Endometrial microvascular endothelial cells (primary cell): ENCODE results near the gene NPY. TPM values are rescaled to one million over a fixed set of nuclear protein-coding genes. Genes with fewer than 3 reads are reported as not detected.

Source experiments
- in situ Hi-C: cut with HindIII; loops from 2 replicates; pipeline ENCODE4 v1.10.0; 2017; ENCODE audit warnings: low sequenced_read_pairs, low pct_unique_long_range_greater_than_20kb; ENCODE audit errors: inconsistent ontology term
- total RNA-seq: library from RNA; depleted of rRNA; stranded (reverse); fragments of >200 nt; gene quantifications from one replicate; pipeline ENCODE4 v1.2.3, GENCODE V29; 2015; ENCODE audit errors: inconsistent ontology term

The NPY gene
- total RNA-seq, 1 donor from 2014 or later: not detected

GRCh38 chr7:24304494-24305095, 20.6 kb downstream of the NPY start:
- in situ Hi-C loops: no loop called here

GRCh38 chr7:24307326-24307725, 23.3 kb downstream of the NPY start:
- in situ Hi-C loops: no loop called here

- in situ Hi-C loops: no loop called here
These were observed 28.6 kb downstream of the NPY start for GRCh38 chr7:24312588-24312987.

GRCh38 chr7:24313777-24314176, 29.8 kb downstream of the NPY start:
- in situ Hi-C loops: no loop called here

- in situ Hi-C loops: no loop called here
These were observed 32.4 kb downstream of the NPY start for GRCh38 chr7:24316340-24316739.

GRCh38 chr7:24318326-24318725, 34.3 kb downstream of the NPY start:
- in situ Hi-C loops: no loop called here

- in situ Hi-C loops: no loop called here
These were observed 35.2 kb downstream of the NPY start for GRCh38 chr7:24319209-24319608.

- in situ Hi-C loops: no loop called here
These were observed 40.0 kb downstream of the NPY start for GRCh38 chr7:24323961-24324480.

GRCh38 chr7:24325708-24326107, 41.7 kb downstream of the NPY start:
- in situ Hi-C loops: no loop called here

GRCh38 chr7:24328050-24328449, 44.1 kb downstream of the NPY start:
- in situ Hi-C loops: no loop called here

- in situ Hi-C loops: no loop called here
These were observed 44.9 kb downstream of the NPY start for GRCh38 chr7:24328894-24329293.

GRCh38 chr7:24334012-24334411, 50.0 kb downstream of the NPY start:
- in situ Hi-C loops: no loop called here

- in situ Hi-C loops: no loop called here
These were observed 50.6 kb downstream of the NPY start for GRCh38 chr7:24334627-24335026.

- in situ Hi-C loops: no loop called here
These were observed 52.5 kb downstream of the NPY start for GRCh38 chr7:24336461-24336860.

- in situ Hi-C loops: no loop called here
These were observed 53.2 kb downstream of the NPY start for GRCh38 chr7:24337180-24337579.

GRCh38 chr7:24339575-24339974, 55.6 kb downstream of the NPY start:
- in situ Hi-C loops: no loop called here

- in situ Hi-C loops: no loop called here
These were observed 56.7 kb downstream of the NPY start for GRCh38 chr7:24340727-24341126.
